Activated gamma-delta T cell treated with anti-CD3 and anti-CD28 coated beads, Interleukin-2, amount 50 U/mL, for 16 hours (primary cell): Measurements from ENCODE around the gene ZNF440.
A peak's percentile ranks its signal among the peaks of the same experiment; 100 is the strongest.
"Not testable (repeated sequence)": the region's sequence is repeated elsewhere in the genome, so short reads cannot be mapped to it uniquely, and the experiment has no call there.

ENCODE experiments used
- DNase-seq: peaks from one replicate; pipeline ENCODE4 v3.0.0-alpha.2; 2020; ENCODE audit warnings: low read depth

ZNF440 gene

GRCh38 chr19:11814029-11814699 is at the start of gene ZNF440:
Gene ZNF440 (plus strand): TSS chr19:11814273. CDS start chr19:11814448, 175 bp downstream.
- peak; percentile 79 for DNase-seq

GRCh38 chr19:11766597-11767591 is 47.2 kb upstream of the ZNF440 start, which contains the start of gene ZNF441:
Gene ZNF441 (plus strand): TSS chr19:11767000. CDS start chr19:11767194, 194 bp downstream.
- DNase-seq = peak; percentile 89

- DNase-seq = peak; percentile 1
Observed at GRCh38 chr19:11767633-11768133, 46.4 kb upstream of the ZNF440 start.

GRCh38 chr19:11769995-11770394 is 44.1 kb upstream of the ZNF440 start:
- DNase-seq = no peak

GRCh38 chr19:11771520-11771919 is 42.6 kb upstream of the ZNF440 start:
- DNase-seq = not testable (repeated sequence)

- DNase-seq = not testable (repeated sequence)
Observed at GRCh38 chr19:11776669-11777068, 37.4 kb upstream of the ZNF440 start.

GRCh38 chr19:11780431-11781020 is 33.5 kb upstream of the ZNF440 start:
- DNase-seq = no peak

GRCh38 chr19:11781295-11782057 is 32.6 kb upstream of the ZNF440 start:
- DNase-seq = no peak

GRCh38 chr19:11783767-11784166 is 30.3 kb upstream of the ZNF440 start:
- DNase-seq = no peak

- no peak for DNase-seq
Observed at GRCh38 chr19:11784356-11784755, 29.7 kb upstream of the ZNF440 start.

- no peak for DNase-seq
Observed at GRCh38 chr19:11787536-11787935, 26.5 kb upstream of the ZNF440 start.

- no peak for DNase-seq
Observed at GRCh38 chr19:11792942-11793341, 21.1 kb upstream of the ZNF440 start.

- peak; percentile 59 for DNase-seq
Observed at GRCh38 chr19:11797491-11797890, 16.6 kb upstream of the ZNF440 start.

GRCh38 chr19:11798391-11799330 is 15.4 kb upstream of the ZNF440 start, which contains the start of gene ZNF491:
Gene ZNF491 (plus strand): TSS chr19:11798523. CDS start chr19:11805954, 7,431 bp downstream.
- peak; percentile 75 for DNase-seq

GRCh38 chr19:11806354-11807098 is 7.5 kb upstream of the ZNF440 start:
- no peak for DNase-seq

GRCh38 chr19:11807099-11807380 is 7.0 kb upstream of the ZNF440 start:
- no peak for DNase-seq

- no peak for DNase-seq
Observed at GRCh38 chr19:11813703-11814028, 407 bp upstream of the ZNF440 start.

GRCh38 chr19:11814700-11815035 is 595 bp downstream of the ZNF440 start:
- DNase-seq = no peak

GRCh38 chr19:11821474-11822109 is 7.5 kb downstream of the ZNF440 start:
- no peak for DNase-seq
